Measurements from ENCODE around the gene MICA.
"Not testable (repeated sequence)": the region's sequence is repeated elsewhere in the genome, so short reads cannot be mapped to it uniquely, and the experiment has no call there.

MICA gene

DNA sequence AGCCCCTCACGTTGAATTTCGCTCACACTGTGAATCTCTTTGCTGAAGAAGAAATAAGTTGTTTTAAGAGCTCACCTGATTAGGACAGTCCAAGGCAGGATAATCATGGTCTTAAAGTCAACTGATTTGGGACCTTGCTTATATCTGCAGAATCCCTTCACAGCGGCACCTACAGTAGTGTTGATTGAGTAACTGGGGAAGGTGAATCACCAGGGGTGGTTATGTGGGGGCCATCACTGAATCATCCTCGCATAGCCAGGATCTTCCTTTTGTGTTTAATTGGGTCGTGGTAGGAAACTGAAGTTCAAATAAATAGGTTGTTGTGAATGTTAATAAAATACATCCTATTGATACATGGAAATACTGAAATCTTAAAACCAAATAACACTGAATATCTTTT is 20.2 kb upstream of the MICA start:
- no peak for DNase-seq

DNA sequence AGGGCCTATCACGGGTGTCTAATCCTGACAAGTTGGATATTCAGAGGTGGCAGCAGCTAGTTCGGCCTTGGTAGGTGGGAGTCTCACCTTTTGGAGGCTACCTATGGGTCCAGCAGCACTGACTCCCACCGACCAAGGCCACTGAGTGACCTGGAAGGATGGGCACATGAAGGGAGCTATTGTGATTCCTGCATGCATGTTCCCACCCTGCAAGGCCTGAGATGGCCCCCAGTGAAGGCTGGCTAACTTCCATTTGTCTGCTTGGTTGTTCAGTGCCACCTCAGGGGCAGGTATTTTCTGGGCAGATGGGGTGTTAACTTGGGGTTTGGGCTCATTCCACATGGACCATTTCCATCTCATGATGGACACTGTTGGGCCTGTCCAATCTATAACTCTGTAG is 18.4 kb upstream of the MICA start:
- DNase-seq = no peak

- DNase-seq = no peak
These were observed 17.3 kb upstream of the MICA start for GRCh38 chr6:31386099-31386498.

- DNase-seq = no peak
These were observed 16.4 kb upstream of the MICA start for GRCh38 chr6:31386977-31387376.

GRCh38 chr6:31388916-31389801 is 14.2 kb upstream of the MICA start:
- not testable (repeated sequence) for DNase-seq

- not testable (repeated sequence) for DNase-seq
These were observed 13.6 kb upstream of the MICA start for GRCh38 chr6:31389802-31390132.

DNA sequence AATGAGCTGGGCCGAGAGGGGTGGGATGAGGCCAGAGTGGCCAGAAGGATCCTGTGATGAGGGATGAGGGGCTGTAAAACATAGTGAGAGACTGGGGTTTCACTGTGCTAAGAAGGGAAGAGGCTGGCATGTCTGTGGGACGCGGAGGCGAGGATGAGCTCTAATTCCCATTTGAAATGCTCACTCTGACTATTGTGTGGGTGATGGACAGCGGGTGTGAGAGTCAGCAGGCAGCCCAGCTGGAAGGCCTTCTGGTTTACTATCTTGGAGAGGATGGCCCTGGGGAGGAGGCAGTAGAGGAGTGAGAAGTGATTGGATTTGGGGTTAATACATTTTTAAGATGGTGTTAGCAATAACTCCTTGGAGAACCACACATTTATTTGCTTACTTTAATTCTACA is 9.5 kb upstream of the MICA start:
- no peak for DNase-seq

DNA sequence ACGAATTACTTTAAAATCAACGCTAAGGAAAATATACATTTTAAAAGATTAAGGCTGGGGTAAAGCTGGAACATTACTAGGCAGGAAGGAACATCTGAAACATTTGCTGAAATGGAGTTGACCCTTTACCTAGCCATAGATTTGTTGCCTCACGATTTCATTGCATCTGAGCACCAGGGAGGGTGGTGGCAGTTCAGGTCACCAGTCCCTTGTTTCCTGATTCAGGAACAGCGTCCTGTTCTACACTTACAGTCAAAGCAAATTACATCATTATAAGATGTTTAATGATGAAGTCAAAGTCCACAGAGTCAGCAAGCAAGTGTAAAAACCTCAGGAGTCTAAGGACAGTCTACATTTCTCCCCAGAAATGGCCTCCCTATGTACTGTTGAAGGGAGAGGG is 9.0 kb upstream of the MICA start:
- no peak for DNase-seq

GRCh38 chr6:31395832-31396231 is 7.6 kb upstream of the MICA start:
- DNase-seq = no peak

DNA sequence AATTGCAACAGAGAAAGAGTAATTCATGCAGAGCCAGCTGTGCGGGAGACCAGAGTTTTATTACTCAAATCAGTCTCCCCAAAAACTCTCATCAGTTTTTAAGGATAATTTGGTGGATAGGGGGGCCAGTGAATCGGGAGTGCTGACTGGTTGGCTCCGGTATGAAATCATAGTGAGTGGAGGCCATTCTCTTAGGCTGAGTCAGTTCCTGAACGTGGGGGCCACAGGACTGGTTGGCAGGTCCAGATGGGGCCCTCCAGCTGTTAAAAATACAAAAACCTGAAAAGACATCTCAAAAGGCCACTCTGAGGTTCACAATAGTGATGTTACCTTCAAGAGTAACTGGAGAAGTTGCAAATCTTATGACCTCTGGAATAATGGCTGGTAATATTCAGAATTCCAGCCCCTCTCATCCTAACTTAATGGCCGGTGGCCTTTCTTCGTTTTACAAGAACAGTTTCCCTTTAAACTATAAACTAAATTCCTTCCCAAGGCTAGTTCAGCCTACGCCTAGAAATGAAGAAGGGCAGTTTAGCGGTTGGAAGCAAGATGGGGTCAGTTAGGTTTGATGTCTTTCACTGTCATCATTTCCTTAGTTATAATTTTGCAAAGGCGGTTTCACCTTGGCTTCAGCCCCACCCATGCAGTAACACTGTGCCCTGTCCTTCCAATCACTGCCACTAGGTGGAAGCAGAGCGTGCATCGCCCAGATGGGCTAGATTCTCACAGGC is 6.8 kb upstream of the MICA start:
- peak; percentile 15 for DNase-seq

DNA sequence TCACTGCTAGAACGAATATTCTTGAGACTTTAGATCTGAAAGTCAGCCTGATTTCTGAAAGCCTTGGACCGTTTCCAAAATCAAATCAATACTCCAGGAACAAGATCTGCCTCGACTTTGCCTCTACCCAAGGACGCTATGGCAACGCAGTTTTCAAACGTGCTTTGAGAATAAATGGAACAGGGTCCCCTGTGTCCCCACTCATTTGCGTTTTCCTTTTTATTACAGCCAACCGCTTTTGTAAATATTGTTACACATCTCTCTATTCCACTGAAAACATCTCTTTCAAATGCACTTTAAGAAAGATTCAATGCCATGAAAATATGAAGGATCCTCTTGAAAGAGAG is 6.3 kb upstream of the MICA start:
- DNase-seq = not testable (repeated sequence)

DNA sequence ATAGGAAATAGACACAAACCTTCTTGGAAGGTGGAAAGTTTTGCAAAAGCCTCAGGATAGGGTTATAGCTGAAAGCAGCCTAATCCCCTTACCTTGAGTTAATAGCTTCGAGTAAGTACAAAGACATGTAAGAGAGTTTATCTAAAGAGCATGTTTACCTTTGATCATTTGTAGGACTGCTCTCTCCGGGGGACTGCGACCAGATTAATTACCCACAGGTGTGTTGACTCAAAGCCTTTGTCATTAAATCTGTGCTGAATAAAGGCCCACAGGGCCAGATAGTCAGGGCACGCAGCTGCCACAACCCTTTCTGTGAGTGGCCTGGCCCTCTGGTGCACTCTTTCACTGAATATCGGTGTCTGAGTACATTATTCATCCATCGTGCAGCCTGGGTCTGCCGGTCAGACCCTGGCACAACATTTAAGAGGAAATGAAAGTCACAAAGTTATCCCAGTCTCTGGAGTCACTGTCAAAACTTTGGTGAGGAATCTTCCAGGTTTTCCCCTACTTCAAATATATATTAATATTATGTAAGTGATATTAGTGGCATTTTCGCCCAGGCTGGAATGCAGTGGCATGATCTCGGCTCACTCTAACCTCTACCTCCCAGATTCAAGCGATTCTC is 5.4 kb upstream of the MICA start:
- no peak for DNase-seq

- peak; percentile 65 for DNase-seq
These were observed 3.6 kb upstream of the MICA start for GRCh38 chr6:31399589-31400466.

DNA sequence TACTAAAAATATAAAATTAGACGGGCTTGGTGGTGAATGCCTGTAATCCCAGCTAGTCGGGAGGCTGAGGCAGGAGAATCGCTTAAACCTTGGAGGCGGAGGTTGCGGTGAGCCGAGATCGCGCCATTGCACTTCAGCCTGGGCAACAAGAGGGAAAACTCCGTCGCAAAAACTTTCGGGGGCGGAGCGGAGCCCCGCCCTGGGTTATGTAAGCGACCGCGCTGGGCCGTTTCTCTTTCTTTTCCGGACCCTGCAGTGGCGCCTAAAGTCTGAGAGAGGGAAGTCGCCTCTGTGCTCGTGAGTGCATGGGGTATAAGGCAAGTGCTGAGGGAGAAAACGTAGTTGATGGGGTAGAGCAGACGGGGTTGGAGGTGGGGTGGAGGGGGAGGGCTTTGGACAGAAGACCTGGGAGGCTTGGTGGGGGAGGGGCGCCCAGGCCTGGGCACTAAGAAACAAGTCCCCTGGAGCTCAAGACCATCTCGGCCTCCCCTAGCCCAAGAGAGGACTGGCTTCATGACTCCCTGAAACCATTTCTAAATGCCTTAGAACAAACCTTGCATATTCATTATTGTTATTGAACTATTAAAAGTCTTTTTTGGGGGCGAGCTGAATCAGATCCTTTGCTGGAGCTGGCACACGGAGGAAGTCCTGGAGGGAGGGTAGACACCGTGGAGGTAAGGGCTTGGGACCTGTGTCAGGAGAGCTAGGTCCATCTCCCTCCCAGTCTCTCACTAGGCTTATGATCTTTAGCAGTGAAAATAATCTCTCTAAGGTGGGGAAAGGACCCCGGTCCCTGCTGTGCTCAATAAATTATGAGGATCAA is 2.7 kb upstream of the MICA start:
- DNase-seq = no peak

DNA sequence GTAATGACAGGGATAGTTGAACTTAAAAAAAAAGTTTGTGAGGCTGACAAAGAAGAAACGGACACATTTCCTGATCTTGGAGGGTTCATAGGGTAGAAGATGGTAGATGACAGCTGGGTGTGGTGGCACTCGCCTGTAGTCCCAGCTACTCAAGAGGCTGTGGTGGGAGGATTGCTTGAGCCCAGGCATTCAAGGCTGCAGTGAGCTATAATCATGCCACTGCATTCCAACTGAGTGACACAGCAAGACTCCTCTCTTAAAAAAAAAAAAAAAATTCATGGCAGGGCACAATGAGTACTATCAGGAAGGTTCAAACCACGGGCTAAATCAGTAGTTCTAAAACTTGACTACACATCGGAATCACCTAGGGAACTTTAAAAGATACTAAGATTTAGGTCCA is 2.0 kb upstream of the MICA start:
- no peak for DNase-seq

GRCh38 chr6:31402324-31403282 is 792 bp upstream of the MICA start:
- no peak for DNase-seq

DNA sequence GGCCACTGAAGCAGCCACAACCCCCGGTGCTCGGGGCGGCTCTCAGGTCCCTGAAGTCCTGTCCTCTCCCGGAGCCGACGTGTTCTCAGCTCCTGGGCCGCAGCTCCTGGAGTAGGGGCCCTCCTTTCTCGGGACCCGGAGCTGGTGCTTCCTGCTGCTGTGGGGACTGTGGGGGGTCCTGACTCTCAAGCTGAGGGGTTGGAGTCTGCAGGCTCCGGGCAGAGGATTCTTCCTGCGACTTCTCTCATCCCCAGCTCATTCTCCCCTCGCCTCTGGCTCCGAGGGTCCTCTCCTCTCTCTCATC is 618 bp downstream of the MICA start:
- not testable (repeated sequence) for DNase-seq

- DNase-seq = no peak
These were observed 2.6 kb downstream of the MICA start for GRCh38 chr6:31405996-31406395.

GRCh38 chr6:31407699-31408098 is 4.3 kb downstream of the MICA start:
- no peak for DNase-seq

GRCh38 chr6:31412506-31412905 is 9.1 kb downstream of the MICA start:
- DNase-seq = no peak

DNA sequence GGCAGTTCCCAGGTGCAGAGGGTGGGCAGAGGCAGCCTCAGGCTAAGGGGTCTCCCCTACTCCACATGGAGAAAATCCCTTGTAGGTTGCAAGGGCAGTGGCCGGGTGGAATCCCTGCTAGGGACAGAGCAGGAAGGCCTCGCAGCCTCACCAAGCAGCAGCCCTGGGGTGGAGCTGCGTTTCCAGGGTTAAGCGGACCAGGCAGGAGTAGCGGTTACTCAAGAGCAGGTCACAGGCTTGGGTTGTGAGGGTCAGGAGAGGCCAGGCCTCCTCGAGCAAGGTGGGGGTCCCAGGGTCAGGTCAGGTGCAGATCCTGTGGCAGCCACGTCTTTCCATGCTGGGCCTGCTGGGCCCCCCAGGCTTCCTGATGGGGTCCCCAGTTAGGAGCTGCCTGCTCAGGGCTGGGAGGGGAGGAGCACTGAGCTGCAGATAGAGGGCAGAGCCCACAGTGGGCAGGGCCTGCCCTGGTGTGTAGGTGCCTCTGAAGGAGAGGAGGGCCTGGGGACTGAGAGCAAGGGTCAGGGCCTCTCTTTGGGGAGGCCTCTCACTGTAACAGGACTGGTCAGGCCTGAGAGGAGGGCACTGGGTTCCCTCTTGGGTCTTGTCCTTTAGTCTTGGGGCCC is 10.9 kb downstream of the MICA start:
- DNase-seq = not testable (repeated sequence)

All from NCI-H2029 (cell line).